Prostate gland (tissue), 2 donors: ENCODE results near the gene GPR146.

Source experiments
- POLR2AphosphoS5 ChIP-seq: sonication (generic); formaldehyde crosslinking; IDR thresholded peaks from one replicate; pipeline ENCODE4 v1.6.1; 2017; ENCODE audit warnings: antibody characterized with exemption
- TF ChIP-seq, protein P1 (sequence below), 4 experiments: fragments of 200-600 bp in 2 of 4; fragments of 450-650 bp in 2 of 4; sonication (generic) in 2 of 4; IDR thresholded peaks; 1 replicate in 3 of 4; 2 replicates in 1 of 4; pipeline ENCODE4 v1.5.1; 2016 to 2019; ENCODE audit warnings: antibody characterized with exemption in 4 of 4, mild to moderate bottlenecking in 2 of 4, moderate library complexity in 2 of 4

DNA sequence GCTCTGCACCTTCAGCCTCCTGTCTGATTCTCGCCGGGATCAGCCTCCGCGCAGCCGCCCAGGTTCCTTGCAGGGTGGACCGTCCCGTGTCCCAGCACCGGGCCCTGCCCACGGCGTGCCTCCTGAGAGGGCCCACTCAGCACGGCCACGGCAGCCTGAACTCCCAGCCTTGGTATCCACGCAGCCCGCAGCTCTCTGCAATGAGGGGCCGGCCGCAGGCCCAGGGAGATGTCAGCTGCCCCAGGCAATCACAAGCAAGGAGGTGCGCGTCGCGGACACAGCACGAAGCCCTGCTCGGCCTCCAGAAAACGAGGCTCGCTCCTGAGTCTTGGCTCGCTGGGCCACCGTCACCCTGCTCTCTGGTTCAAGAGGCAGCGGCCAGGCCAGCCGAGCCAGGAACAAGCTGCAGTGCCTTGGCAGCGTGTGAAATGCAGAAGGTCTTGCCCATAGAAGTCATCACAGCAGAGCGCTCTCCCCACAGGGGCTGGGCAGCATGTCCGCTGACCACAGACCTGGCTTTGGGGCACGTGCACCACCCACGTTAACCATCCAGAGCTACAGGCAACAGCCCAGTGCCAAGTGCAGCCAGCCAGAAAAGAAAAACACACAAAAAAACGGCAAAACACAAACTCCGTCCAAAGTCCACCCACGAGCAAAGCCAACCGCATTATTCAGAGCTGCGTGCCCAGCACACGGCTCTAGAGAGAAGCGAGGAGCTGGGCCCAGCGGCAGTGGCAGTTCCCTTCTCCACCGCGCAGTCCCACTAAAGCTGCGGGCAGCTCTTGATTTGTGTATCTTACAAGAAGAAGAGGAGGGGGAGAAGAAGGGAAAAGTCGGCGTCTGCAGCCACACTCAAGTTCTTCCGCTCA, 57.5 kb downstream of the GPR146 start:
- TF ChIP-seq, protein P1, sequence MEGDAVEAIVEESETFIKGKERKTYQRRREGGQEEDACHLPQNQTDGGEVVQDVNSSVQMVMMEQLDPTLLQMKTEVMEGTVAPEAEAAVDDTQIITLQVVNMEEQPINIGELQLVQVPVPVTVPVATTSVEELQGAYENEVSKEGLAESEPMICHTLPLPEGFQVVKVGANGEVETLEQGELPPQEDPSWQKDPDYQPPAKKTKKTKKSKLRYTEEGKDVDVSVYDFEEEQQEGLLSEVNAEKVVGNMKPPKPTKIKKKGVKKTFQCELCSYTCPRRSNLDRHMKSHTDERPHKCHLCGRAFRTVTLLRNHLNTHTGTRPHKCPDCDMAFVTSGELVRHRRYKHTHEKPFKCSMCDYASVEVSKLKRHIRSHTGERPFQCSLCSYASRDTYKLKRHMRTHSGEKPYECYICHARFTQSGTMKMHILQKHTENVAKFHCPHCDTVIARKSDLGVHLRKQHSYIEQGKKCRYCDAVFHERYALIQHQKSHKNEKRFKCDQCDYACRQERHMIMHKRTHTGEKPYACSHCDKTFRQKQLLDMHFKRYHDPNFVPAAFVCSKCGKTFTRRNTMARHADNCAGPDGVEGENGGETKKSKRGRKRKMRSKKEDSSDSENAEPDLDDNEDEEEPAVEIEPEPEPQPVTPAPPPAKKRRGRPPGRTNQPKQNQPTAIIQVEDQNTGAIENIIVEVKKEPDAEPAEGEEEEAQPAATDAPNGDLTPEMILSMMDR (IDR thresholded peaks at IDR 0.05): no peak
- no peak for TF ChIP-seq POLR2AphosphoS5
